Measurements from ENCODE around the gene UBE2D1. TPM values are rescaled to one million over a fixed set of nuclear protein-coding genes. Genes with fewer than 3 reads are reported as not detected.
A peak's percentile ranks its signal among the peaks of the same experiment; 100 is the strongest.

UBE2D1 gene
- total RNA-seq, 1 donor from 2014 or later = 22.2 TPM

DNA sequence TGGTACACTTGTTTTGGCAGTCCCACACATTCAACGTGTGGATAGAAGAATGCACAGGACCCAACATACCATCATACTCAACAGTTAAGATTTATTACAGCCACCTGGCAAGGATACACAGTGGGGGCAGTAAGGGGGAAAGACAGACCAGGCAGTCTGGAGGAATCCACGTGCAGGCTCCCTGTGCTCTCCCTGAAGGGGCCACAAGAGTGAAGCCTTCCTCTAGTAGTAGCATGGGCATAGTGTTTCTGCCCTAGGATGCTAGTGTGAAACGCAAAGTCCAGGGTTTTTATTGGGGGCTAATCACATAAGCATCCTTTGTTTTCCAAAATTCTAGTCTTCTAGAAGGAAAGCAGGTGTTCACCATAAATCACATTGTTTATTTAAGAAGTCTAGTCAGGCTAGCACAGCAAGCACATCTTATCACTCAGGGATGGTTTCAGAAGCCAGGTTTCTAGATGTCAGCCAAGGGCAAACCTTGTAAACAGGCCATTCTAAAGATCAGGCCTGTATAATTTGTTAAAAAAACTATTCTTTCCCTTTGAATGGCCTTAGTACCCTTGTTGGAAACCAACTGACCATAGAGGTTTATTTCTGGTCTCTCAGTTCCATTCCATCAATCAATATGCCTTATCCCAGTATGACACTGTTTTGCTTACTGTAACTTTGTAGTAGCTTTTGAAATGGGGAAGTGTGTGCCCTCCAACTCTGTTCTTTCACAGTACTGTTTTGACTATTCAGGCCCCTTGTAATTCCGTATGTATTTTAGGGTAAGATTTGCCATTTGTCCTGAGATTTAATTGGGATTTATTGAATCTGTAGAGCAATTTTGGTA lies 38.0 kb downstream of the UBE2D1 start:
- no peak for DNase-seq (ENCODE audit: low spot score)
- Mint-ChIP-seq H3K27ac (ENCODE audit: unreplicated experiment) (no peak overlapping the region), H3K27me3 (ENCODE audit: unreplicated experiment) (no peaks in the 10 kb centered on the region), H3K36me3 (ENCODE audit: low read depth, unreplicated experiment) (no peaks in the 10 kb centered on the region), H3K9me3 (ENCODE audit: unreplicated experiment) (no peaks in the 10 kb centered on the region), H3K4me3 (ENCODE audit: unreplicated experiment) (no peak overlapping the region), H3K4me1 (ENCODE audit: unreplicated experiment) (no peaks in the 10 kb centered on the region)
- TF ChIP-seq, protein P1, sequence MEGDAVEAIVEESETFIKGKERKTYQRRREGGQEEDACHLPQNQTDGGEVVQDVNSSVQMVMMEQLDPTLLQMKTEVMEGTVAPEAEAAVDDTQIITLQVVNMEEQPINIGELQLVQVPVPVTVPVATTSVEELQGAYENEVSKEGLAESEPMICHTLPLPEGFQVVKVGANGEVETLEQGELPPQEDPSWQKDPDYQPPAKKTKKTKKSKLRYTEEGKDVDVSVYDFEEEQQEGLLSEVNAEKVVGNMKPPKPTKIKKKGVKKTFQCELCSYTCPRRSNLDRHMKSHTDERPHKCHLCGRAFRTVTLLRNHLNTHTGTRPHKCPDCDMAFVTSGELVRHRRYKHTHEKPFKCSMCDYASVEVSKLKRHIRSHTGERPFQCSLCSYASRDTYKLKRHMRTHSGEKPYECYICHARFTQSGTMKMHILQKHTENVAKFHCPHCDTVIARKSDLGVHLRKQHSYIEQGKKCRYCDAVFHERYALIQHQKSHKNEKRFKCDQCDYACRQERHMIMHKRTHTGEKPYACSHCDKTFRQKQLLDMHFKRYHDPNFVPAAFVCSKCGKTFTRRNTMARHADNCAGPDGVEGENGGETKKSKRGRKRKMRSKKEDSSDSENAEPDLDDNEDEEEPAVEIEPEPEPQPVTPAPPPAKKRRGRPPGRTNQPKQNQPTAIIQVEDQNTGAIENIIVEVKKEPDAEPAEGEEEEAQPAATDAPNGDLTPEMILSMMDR (IDR thresholded peaks at IDR 0.05; ENCODE audit: unreplicated experiment) = no peak

DNA sequence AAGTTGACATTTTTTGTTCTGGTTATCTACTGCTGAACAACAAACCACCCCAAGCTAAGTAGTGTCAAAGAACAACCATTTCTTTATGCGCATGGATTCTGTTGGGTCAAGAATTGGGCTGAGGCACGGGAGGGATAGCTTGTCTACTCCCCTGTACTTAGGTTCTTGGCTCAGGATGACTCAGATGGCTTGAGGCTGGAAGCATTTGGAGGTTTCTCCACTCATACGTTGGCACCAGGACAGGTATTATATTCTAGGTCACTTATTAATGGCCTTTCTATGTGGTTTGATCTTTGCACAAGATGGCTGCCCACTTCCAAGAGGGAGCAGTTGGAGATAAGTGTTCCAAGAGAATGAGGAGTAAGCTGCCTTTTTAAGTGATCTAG lies 38.6 kb downstream of the UBE2D1 start:
- H3K9me3 Mint-ChIP-seq (ENCODE audit: unreplicated experiment) = no peaks in the 10 kb centered on the region
- H3K27ac Mint-ChIP-seq (ENCODE audit: unreplicated experiment) = no peak overlapping the region

DNA sequence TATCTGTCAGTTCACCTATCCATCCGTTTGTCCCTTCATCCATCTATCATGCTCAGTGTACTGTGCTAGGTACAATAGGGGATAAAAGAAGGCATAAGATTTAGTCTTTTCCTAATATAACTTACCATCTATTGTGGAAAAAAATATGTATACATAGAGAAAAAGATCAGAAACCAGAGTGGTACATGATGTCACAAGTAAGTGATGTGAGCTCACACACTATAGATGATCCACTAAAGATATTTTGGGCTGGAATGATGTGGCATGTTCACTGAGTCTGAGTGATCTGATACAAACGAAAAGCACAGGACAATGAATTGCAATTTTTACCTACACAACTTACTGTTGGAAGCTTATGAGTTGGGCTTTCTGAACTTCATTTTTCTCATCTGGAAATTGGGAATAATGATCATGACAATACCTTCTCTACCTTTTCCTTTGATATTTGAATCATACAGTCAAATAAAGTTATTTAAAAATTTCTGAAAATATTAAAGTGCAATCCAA lies 47.7 kb downstream of the UBE2D1 start:
- Mint-ChIP-seq H3K36me3 (ENCODE audit: low read depth, unreplicated experiment) (peaks cover 4% of the 10 kb centered on the region), H3K4me3 (ENCODE audit: unreplicated experiment) (no peak overlapping the region), H3K27ac (ENCODE audit: unreplicated experiment) (no peak overlapping the region), H3K9me3 (ENCODE audit: unreplicated experiment) (no peaks in the 10 kb centered on the region), H3K27me3 (ENCODE audit: unreplicated experiment) (peaks cover 4% of the 10 kb centered on the region), H3K4me1 (ENCODE audit: unreplicated experiment) (peaks cover 11% of the 10 kb centered on the region)
- TF ChIP-seq, protein P1 (IDR thresholded peaks at IDR 0.05; ENCODE audit: unreplicated experiment) = no peak
- no peak for DNase-seq (ENCODE audit: low spot score)

More for the DNA sequence above, 38.6 kb downstream of the UBE2D1 start:
- no peak for DNase-seq (ENCODE audit: low spot score)
- Mint-ChIP-seq H3K36me3 (ENCODE audit: low read depth, unreplicated experiment) (no peaks in the 10 kb centered on the region), H3K4me1 (ENCODE audit: unreplicated experiment) (no peaks in the 10 kb centered on the region), H3K4me3 (ENCODE audit: unreplicated experiment) (no peak overlapping the region), H3K27me3 (ENCODE audit: unreplicated experiment) (peaks cover 1% of the 10 kb centered on the region)
- TF ChIP-seq, protein P1 (IDR thresholded peaks at IDR 0.05; ENCODE audit: unreplicated experiment) = no peak

DNA sequence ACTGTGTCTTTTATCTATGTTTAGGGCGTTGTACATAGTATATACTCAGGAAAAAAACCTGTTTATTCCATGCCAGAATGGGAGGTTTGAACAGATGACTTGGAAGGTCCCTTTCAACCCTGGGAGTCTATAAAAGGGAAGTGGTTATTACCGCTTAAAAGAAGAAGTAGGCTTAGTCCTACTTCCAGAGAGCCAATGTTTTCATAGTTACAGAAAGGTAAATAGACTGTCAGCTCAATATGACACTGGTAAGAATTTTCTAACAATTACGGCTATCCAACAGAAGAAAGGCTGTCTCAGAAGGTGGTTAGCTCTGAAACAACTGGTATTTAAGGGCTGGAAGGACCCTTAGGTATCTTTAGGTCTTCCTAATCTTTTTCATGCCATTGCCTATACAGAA lies 49.3 kb downstream of the UBE2D1 start:
- peaks cover 4% of the 10 kb centered on the region for H3K36me3 Mint-ChIP-seq (ENCODE audit: low read depth, unreplicated experiment)
- peak overlapping the region; percentile 65 for H3K4me3 Mint-ChIP-seq (ENCODE audit: unreplicated experiment)
- H3K9me3 Mint-ChIP-seq (ENCODE audit: unreplicated experiment) = no peaks in the 10 kb centered on the region
- TF ChIP-seq, protein P1 (IDR thresholded peaks at IDR 0.05; ENCODE audit: unreplicated experiment) = no peak
- no peak overlapping the region for H3K27ac Mint-ChIP-seq (ENCODE audit: unreplicated experiment)
- peaks cover 1% of the 10 kb centered on the region for H3K27me3 Mint-ChIP-seq (ENCODE audit: unreplicated experiment)
- no peak for DNase-seq (ENCODE audit: low spot score)
- peaks cover 11% of the 10 kb centered on the region for H3K4me1 Mint-ChIP-seq (ENCODE audit: unreplicated experiment)

DNA sequence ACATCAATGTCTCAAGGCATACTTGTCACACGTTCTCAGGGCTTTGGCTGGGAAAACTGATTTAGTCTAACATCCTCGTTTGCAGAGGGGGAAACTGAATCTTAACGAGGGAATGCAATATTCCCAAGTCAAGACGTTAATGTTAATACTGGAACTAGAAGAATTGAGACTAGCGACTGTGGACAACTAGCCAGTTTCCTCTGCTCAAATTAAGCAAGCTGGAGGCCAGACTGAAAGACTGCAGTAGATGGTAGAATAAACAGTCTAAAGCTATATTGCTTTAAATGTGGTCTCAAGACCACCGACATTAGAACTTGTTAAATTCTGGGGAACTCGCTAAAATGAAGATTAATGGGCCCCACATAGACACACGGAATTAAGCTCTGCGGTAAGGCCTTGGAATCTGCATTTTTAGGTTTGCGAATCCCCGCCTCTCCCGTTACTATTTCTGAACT lies 49.8 kb downstream of the UBE2D1 start:
- TF ChIP-seq, protein P1 (IDR thresholded peaks at IDR 0.05; ENCODE audit: unreplicated experiment) = no peak

More for the DNA sequence above, 49.8 kb downstream of the UBE2D1 start:
- Mint-ChIP-seq H3K4me3 (ENCODE audit: unreplicated experiment) (peak overlapping the region; percentile 85), H3K36me3 (ENCODE audit: low read depth, unreplicated experiment) (peaks cover 7% of the 10 kb centered on the region), H3K27ac (ENCODE audit: unreplicated experiment) (no peak overlapping the region), H3K9me3 (ENCODE audit: unreplicated experiment) (no peaks in the 10 kb centered on the region), H3K27me3 (ENCODE audit: unreplicated experiment) (peaks cover 1% of the 10 kb centered on the region), H3K4me1 (ENCODE audit: unreplicated experiment) (peaks cover 11% of the 10 kb centered on the region)
- DNase-seq (ENCODE audit: low spot score) = no peak
